Measurements from ENCODE around the gene TTLL11.

GRCh38 chr9:121968056-121968455, 125.1 kb downstream of the TTLL11 start:
- TF ChIP-seq CTCF (IDR thresholded peaks at IDR 0.05; ENCODE audit: low read depth, low read length, poor library complexity, severe bottlenecking) (no peak), EZH2phosphoT487 (IDR thresholded peaks at IDR 0.05; ENCODE audit: borderline replicate concordance, low read length) (no peak)

Data from DOHH2 (cell line).